GM23248 (cell line): ENCODE results near the gene MAP4K2. TPM values are rescaled to one million over a fixed set of nuclear protein-coding genes. Genes with fewer than 3 reads are reported as not detected.
"Not testable (repeated sequence)": the region's sequence is repeated elsewhere in the genome, so short reads cannot be mapped to it uniquely, and the experiment has no call there.

Experiments
- DNase-seq: peaks from one replicate; pipeline ENCODE4 v3.0.0-alpha.2; 2015
- H2AFZ ChIP-seq: fragments of 200-600 bp; sonication (generic); 2 replicates; pipeline ENCODE4 v1.6.1; 2016; ENCODE audit warnings: antibody characterized with exemption
- H3F3A ChIP-seq: fragments of 200-600 bp; sonication (generic); 2 replicates; pipeline ENCODE4 v1.6.1; 2016; ENCODE audit warnings: mild to moderate bottlenecking, antibody characterized with exemption, mixed run types; ENCODE audit not compliant: insufficient read depth
- H3K27ac ChIP-seq: fragments of 200-600 bp; sonication (generic); 2 replicates; pipeline ENCODE4 v1.5.1; 2016; ENCODE audit warnings: mild to moderate bottlenecking
- H3K27me3 ChIP-seq: fragments of 200-600 bp; sonication (generic); replicated peaks from 2 replicates; pipeline ENCODE4 v1.6.1; 2016; ENCODE audit warnings: mild to moderate bottlenecking; ENCODE audit not compliant: insufficient read depth
- H3K36me3 ChIP-seq: fragments of 200-600 bp; sonication (generic); 2 replicates; pipeline ENCODE4 v1.6.1; 2016; ENCODE audit warnings: low read depth, mild to moderate bottlenecking
- H3K4me1 ChIP-seq: fragments of 200-600 bp; sonication (generic); 2 replicates; pipeline ENCODE4 v1.6.1; 2016; ENCODE audit warnings: mild to moderate bottlenecking; ENCODE audit not compliant: insufficient read depth
- H3K4me2 ChIP-seq: fragments of 200-600 bp; sonication (generic); one replicate; pipeline ENCODE4 v1.6.1; 2016; ENCODE audit warnings: mild to moderate bottlenecking; ENCODE audit not compliant: unreplicated experiment
- H3K4me3 ChIP-seq: fragments of 200-600 bp; sonication (generic); 2 replicates; pipeline ENCODE4 v1.5.1; 2016; ENCODE audit warnings: mild to moderate bottlenecking
- H3K79me2 ChIP-seq: fragments of 200-600 bp; sonication (generic); 2 replicates; pipeline ENCODE4 v1.6.1; 2016; ENCODE audit warnings: mild to moderate bottlenecking; ENCODE audit not compliant: insufficient read depth
- H3K9ac ChIP-seq: fragments of 200-600 bp; sonication (generic); 2 replicates; pipeline ENCODE4 v1.6.1; 2016; ENCODE audit warnings: mild to moderate bottlenecking
- H3K9me2 ChIP-seq: fragments of 200-600 bp; sonication (generic); 2 replicates; pipeline ENCODE4 v1.6.1; 2016; ENCODE audit warnings: mixed run types, mild to moderate bottlenecking, moderate library complexity; ENCODE audit not compliant: insufficient read depth
- H3K9me3 ChIP-seq: fragments of 200-600 bp; sonication (generic); one replicate; pipeline ENCODE4 v1.6.1; 2017; ENCODE audit warnings: low read depth
- H4K20me1 ChIP-seq: fragments of 200-600 bp; sonication (generic); 2 replicates; pipeline ENCODE4 v1.6.0; 2016; ENCODE audit not compliant: insufficient read depth
- EZH2 ChIP-seq: fragments of 200-600 bp; sonication (generic); IDR thresholded peaks from 2 replicates; pipeline ENCODE4 v1.6.1; 2018; ENCODE audit warnings: antibody characterized with exemption, mild to moderate bottlenecking; ENCODE audit not compliant: insufficient read depth, poor library complexity, severe bottlenecking
- EZH2phosphoT487 ChIP-seq: fragments of 200-600 bp; sonication (generic); IDR thresholded peaks from 2 replicates; pipeline ENCODE4 v1.6.1; 2018; ENCODE audit warnings: antibody characterized with exemption, moderate library complexity, mild to moderate bottlenecking, low read depth; ENCODE audit not compliant: insufficient read depth
- WGBS, 2 experiments: methylation state at CpG; one replicate each; pipeline ENCODE4 v1.1.6; 2015 to 2017; ENCODE audit warnings: low lambda C conversion rate in 2 of 2, low coverage in 1 of 2; ENCODE audit errors: missing lambda C conversion rate in 2 of 2; 5-methylcytosine and 5-hydroxymethylcytosine counted together
- in situ Hi-C: fragments of 300-500 bp; cut with MboI; formaldehyde crosslinking; loops from 2 replicates; pipeline ENCODE4 v1.15.0; 2020
- polyA plus RNA-seq: library from polyadenylated mRNA; unstranded; fragments of >200 nt; fragmentation: Nextera tagmentation; extraction: Ambion mirVana; gene quantifications from 2 replicates; pipeline ENCODE4 v1.2.1, GENCODE V29; 2016
- total RNA-seq: library from RNA; depleted of rRNA; stranded (reverse); fragments of >200 nt; shearing (Covaris generic); gene quantifications from 2 replicates; pipeline ENCODE4 v1.2.3, GENCODE V29; 2014

The MAP4K2 gene
- total and polyA plus RNA-seq, 2 experiments from 2014 or later = 6.2 to 18.2 TPM

DNA sequence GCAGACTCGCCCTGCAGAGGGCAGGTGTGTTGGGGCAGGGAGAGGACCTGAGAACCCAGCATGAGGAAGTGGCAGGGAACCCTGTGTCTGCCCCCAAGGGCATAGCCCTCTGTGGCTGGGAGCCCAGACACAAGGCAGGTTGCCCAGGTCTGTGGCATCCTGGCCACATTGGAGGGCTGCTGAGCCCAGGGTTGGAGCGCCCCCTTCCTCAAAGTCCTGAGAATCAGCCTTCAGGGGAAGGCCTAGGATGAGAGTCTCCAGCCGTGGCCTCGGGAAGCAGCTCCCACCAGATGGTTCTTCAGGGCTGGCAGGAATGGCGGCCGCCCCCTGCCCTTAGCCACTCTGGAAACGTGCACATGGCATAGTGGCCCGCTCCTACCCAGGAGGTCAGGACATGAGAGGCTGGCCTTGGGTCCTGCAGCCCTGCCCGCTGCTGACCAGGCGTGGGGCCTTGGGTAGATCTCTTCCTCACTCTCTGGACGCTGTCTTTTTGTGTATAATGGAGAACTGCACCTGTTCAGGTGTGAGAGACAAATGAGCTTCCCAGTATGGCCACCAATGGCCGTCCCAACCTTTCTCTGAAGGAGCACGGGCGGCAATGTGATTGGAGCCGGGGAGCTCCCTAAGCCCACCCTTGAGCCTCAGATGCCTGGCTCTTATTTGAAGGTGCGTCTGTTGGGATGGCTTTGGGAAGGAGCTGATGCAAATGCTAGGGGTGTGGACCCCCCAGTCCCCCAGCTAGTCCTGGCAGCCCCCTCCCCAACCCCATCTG, 46.0 kb upstream of the MAP4K2 start:
- Histone ChIP-seq H4K20me1 (no peaks in the 10 kb centered on the region), H3K9me3 (no peaks in the 10 kb centered on the region), H3K36me3 (peaks cover 8% of the 10 kb centered on the region; the same call in 1 of the 2 replicates), H3F3A (peaks cover 13% of the 10 kb centered on the region), H3K9ac (no peak overlapping the region), H3K79me2 (peaks cover 8% of the 10 kb centered on the region; the same call in 1 of the 2 replicates), H3K4me2 (no peak overlapping the region), H3K9me2 (no peaks in the 10 kb centered on the region), H3K4me3 (no peak overlapping the region), H3K27ac (no peak overlapping the region), H3K4me1 (peaks cover 17% of the 10 kb centered on the region), H2AFZ (no peak overlapping the region), H3K27me3 (no peaks in the 10 kb centered on the region)
- WGBS, 2 experiments = 87 to 88% methylated on average over 16 of the region's 16 CpGs
- in situ Hi-C loops = no loop called here
- no peak for DNase-seq
- TF ChIP-seq EZH2 (no peak), EZH2phosphoT487 (no peak)

DNA sequence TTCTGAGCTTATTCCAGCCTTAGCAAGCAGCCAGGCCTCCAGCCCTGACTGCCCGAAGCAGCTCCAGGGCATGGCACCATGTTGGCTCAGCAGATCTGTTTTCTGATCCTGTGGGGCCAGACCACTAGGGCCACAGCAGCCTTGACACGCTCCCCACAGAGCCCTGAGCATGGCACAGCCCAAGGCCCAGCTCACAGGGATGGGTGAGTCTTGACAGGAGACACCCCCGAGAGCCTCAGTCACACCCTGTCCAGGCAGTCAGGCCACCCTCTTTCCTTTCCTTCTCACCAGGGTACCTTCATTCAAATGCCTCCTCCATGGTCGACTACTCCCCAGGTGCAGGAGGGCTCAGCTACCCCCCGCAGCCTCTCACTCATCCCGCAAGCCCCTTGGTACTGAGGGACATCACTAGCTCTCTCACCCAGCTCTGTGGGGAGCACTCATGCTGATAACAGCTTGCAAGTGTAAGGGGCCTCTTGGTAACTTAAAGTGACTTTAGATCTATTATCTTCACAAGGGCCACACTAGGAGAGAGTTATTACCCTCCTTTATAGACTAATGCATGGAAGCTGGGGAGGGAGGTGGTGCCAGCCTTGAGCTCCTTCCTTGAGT, 45.3 kb upstream of the MAP4K2 start:
- no peaks in the 10 kb centered on the region for H3K9me2 ChIP-seq
- no peak overlapping the region for H3K4me3 ChIP-seq
- WGBS, 2 experiments = 84 to 98% methylated on average over 6 of the region's 6 CpGs
- DNase-seq = no peak
- H3K9ac ChIP-seq = no peak overlapping the region
- H4K20me1 ChIP-seq = no peaks in the 10 kb centered on the region
- H3K36me3 ChIP-seq = 0 out of 2 replicates have a peak, but pooled peaks cover 1% of the 10 kb centered on the region
- TF ChIP-seq EZH2phosphoT487 (no peak), EZH2 (no peak)
- H3K27me3 ChIP-seq = no peaks in the 10 kb centered on the region
- peaks cover 13% of the 10 kb centered on the region for H3F3A ChIP-seq
- in situ Hi-C loops = no loop called here
- no peaks in the 10 kb centered on the region for H3K9me3 ChIP-seq
- H3K4me2 ChIP-seq = no peak overlapping the region
- peaks cover under 1% of the 10 kb centered on the region; the same call in 1 of the 2 replicates for H3K79me2 ChIP-seq
- H2AFZ ChIP-seq = no peak overlapping the region
- peaks cover 13% of the 10 kb centered on the region for H3K4me1 ChIP-seq
- H3K27ac ChIP-seq = no peak overlapping the region

DNA sequence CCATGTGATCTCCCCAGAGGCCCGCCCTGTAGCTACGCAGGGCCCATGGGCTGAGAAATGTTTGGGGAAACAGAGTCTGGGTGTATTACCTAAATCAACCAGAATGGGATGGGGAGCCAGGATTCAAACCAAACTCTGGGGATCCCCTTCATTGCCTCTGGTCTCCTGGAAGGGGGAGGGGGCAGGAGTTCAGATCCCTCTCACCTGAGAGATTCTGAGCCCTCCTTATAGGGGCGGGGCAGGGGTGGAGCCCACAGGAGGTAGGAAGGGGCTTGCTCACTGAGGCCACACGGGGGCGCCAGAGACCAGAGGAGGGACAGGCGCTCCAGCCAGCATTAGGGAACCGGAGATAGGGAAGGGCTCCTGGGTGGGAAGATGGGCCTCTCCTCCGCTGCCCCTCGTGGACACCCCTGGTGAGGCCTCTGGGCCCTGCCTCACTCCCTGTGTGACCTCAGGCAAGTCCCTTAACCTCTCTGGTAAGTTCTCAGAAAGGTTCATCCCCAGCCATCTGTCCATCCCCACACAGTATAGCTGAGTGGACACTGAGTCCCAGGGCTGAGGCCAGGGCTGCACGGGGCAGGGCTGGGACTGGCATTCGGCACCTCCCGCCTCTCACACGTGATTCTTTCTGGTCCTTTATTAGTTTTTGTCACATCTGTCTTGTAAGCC, 44.1 kb upstream of the MAP4K2 start:
- Histone ChIP-seq H3K79me2 (no peaks in the 10 kb centered on the region), H3K9ac (peak overlapping the region; percentile 25), H3K36me3 (no peaks in the 10 kb centered on the region), H3K4me2 (no peak overlapping the region), H3K9me2 (no peaks in the 10 kb centered on the region), H3F3A (peaks cover 13% of the 10 kb centered on the region), H3K4me1 (peaks cover 13% of the 10 kb centered on the region), H2AFZ (peak overlapping the region; percentile 29; the same call in 1 of the 2 replicates), H3K27me3 (no peaks in the 10 kb centered on the region), H3K4me3 (no peak overlapping the region), H3K27ac (no peak overlapping the region), H4K20me1 (no peaks in the 10 kb centered on the region), H3K9me3 (no peaks in the 10 kb centered on the region)
- WGBS, 2 experiments = 12 to 17% methylated on average over 13 of the region's 13 CpGs
- TF ChIP-seq EZH2phosphoT487 (no peak), EZH2 (no peak)
- DNase-seq = peak; percentile 91
- in situ Hi-C loops = no loop called here

DNA sequence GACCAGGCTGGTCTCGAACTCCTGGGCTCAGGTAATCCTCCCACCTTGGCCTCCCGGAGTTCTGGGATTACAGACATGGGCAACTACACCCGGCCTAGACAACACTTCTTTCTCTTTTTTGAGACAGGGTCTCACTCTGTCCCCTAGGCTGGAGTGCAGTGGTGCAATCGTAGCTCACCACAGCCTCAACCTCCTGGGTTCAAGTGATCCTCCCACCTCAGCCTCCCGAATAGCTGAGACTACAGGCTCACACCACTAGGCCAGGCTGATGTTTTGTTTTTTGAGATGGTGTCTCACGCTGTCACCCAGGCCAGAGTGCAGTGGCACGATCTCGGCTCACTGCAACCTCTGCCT, 42.7 kb upstream of the MAP4K2 start:
- peaks cover 13% of the 10 kb centered on the region for H3F3A ChIP-seq
- H3K4me1 ChIP-seq, H2AFZ ChIP-seq, H3K27me3 ChIP-seq, DNase-seq, H3K4me2 ChIP-seq, in situ Hi-C loops, H3K9ac ChIP-seq, H3K9me2 ChIP-seq, H4K20me1 ChIP-seq, H3K36me3 ChIP-seq, H3K9me3 ChIP-seq, H3K27ac ChIP-seq, H3K4me3 ChIP-seq, H3K79me2 ChIP-seq: not testable (repeated sequence)
- whole genome bisulfite sequencing, 2 experiments = 75% methylated on average over 8 of the region's 8 CpGs
